Sigmoid colon (tissue), 7 donors: ENCODE data around the gene ARSD. TPM values are rescaled to one million over a fixed set of nuclear protein-coding genes. Genes with fewer than 3 reads are reported as not detected.
"Not testable (repeated sequence)": the region's sequence is repeated elsewhere in the genome, so short reads cannot be mapped to it uniquely, and the experiment has no call there.

ENCODE experiments used
- DNase-seq: peaks from one replicate; pipeline ENCODE4 v3.0.0-alpha.2; 2019
- H3K27ac ChIP-seq, 4 donors: fragments of 200-600 bp; sonication (generic); one replicate each; pipeline ENCODE4 v1.5.1; 2016 to 2019; ENCODE audit warnings: mild to moderate bottlenecking in 1 of 4
- H3K27me3 ChIP-seq, 3 donors: fragments of 200-600 bp; sonication (generic); one replicate each; pipeline ENCODE4 v1.5.1; 2019; ENCODE audit warnings: mild to moderate bottlenecking in 1 of 3
- H3K36me3 ChIP-seq, 4 donors: fragments of 200-600 bp; sonication (generic); one replicate each; pipeline ENCODE4 v1.5.1; 2016 to 2019
- H3K4me1 ChIP-seq, 4 donors: fragments of 200-600 bp; sonication (generic); one replicate each; pipeline ENCODE4 v1.5.1; 2017 to 2019
- H3K4me3 ChIP-seq, 4 donors: fragments of 200-600 bp; sonication (generic); one replicate each; pipeline ENCODE4 v1.5.1; 2017 to 2019; ENCODE audit warnings: mild to moderate bottlenecking in 2 of 4, moderate library complexity in 1 of 4
- H3K9me3 ChIP-seq, 4 donors: fragments of 200-600 bp in 3 of 4; sonication (generic) in 3 of 4; one replicate each; pipeline versions ENCODE4 v1.5.1 to v1.6.1; 2013 to 2019
- CTCF ChIP-seq, 4 experiments: fragments of 450-650 bp in 3 of 4; fragments of 200-600 bp in 1 of 4; IDR thresholded peaks; one replicate each; pipeline ENCODE4 v1.5.1; 2016 to 2019; ENCODE audit warnings: antibody characterized with exemption in 4 of 4, mild to moderate bottlenecking in 3 of 4, moderate library complexity in 2 of 4
- EP300 ChIP-seq, 4 donors: sonication (generic); formaldehyde crosslinking; IDR thresholded peaks; one replicate each; pipeline ENCODE4 v1.6.1; 2017; ENCODE audit warnings: antibody characterized with exemption in 4 of 4
- POLR2A ChIP-seq, 2 donors: fragments of 450-650 bp; IDR thresholded peaks; one replicate each; pipeline ENCODE4 v1.6.1; 2016; ENCODE audit warnings: antibody characterized with exemption in 2 of 2, mild to moderate bottlenecking in 2 of 2, moderate library complexity in 2 of 2
- POLR2AphosphoS5 ChIP-seq, 4 donors: sonication (generic); formaldehyde crosslinking; IDR thresholded peaks; one replicate each; pipeline ENCODE4 v1.6.1; 2017; ENCODE audit warnings: antibody characterized with exemption in 4 of 4
- WGBS, 2 donors: extraction: QIAGEN DNeasy Blood & Tissue Kit; methylation state at CpG; one replicate each; pipeline ENCODE4 v1.1.7; 2013; 5-methylcytosine and 5-hydroxymethylcytosine counted together
- intact Hi-C: fragments of 100-400 bp; cut with DNase I; formaldehyde crosslinking; loops from one replicate; pipeline ENCODE4 v1.15.1; 2023
- polyA plus RNA-seq, 3 donors: library from polyadenylated mRNA; stranded (reverse); fragments of 200-250 nt; gene quantifications; one replicate each; pipeline ENCODE4 v1.2.3, GENCODE V29; 2013
- total RNA-seq, 4 donors: library from RNA; depleted of rRNA; stranded (reverse); fragments of >200 nt; gene quantifications; one replicate each; pipeline ENCODE4 v1.1.0, GENCODE V29; 2016
- donor health status: healthy with polysubstance abuse.
- donor health status: Bipolar disorder and iron deficiency.
- donor health status: healthy.

The ARSD gene
- total and polyA plus RNA-seq, 7 donors = 4.2 to 14.4 (median 10.0) TPM

DNA sequence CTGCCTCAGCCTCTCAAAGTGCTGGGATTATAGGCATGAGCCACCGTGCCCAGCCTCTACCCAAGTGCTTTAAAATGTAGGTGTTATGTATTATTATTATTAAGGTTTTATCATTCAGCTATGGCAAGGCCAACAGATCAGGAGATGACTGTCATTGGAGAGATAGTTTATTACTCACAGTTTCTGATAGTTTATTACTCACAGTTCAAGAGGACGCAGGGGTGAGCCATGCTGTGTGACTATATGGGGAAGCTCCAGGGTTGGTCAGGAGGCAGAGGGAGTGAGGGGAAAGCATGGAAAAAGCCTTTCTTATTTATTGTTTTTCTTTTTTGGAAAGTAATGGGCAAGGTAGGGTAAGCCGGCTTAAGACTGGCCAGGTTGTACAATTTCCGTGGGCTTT lies 25.4 kb upstream of the ARSD start:
- no peak overlapping the region for H3K4me3 ChIP-seq
- intact Hi-C loops = no loop called here
- 89 to 95% methylated on average over 4 of the region's 4 CpGs for WGBS, 2 donors
- H3K27ac ChIP-seq = no peak overlapping the region
- no peaks in the 10 kb centered on the region for H3K36me3 ChIP-seq
- H3K27me3 ChIP-seq = no peaks in the 10 kb centered on the region
- TF ChIP-seq EP300 (IDR thresholded peaks at IDR 0.05) = no peak
- no peak for TF ChIP-seq POLR2A (IDR thresholded peaks at IDR 0.05)
- no peak for TF ChIP-seq POLR2AphosphoS5 (IDR thresholded peaks at IDR 0.05)
- TF ChIP-seq CTCF (IDR thresholded peaks at IDR 0.05) = no peak
- no peak for DNase-seq
- no peaks in the 10 kb centered on the region for H3K9me3 ChIP-seq
- H3K4me1 ChIP-seq = no peaks in the 10 kb centered on the region

GRCh38 chrX:2937942-2938341 lies 8.8 kb upstream of the ARSD start:
- H3K4me1 ChIP-seq, H3K4me3 ChIP-seq, H3K27me3 ChIP-seq, H3K27ac ChIP-seq, intact Hi-C loops, DNase-seq, H3K9me3 ChIP-seq, H3K36me3 ChIP-seq: not testable (repeated sequence)
- WGBS, 2 donors = 92 to 97% methylated on average over 20 of the region's 20 CpGs

DNA sequence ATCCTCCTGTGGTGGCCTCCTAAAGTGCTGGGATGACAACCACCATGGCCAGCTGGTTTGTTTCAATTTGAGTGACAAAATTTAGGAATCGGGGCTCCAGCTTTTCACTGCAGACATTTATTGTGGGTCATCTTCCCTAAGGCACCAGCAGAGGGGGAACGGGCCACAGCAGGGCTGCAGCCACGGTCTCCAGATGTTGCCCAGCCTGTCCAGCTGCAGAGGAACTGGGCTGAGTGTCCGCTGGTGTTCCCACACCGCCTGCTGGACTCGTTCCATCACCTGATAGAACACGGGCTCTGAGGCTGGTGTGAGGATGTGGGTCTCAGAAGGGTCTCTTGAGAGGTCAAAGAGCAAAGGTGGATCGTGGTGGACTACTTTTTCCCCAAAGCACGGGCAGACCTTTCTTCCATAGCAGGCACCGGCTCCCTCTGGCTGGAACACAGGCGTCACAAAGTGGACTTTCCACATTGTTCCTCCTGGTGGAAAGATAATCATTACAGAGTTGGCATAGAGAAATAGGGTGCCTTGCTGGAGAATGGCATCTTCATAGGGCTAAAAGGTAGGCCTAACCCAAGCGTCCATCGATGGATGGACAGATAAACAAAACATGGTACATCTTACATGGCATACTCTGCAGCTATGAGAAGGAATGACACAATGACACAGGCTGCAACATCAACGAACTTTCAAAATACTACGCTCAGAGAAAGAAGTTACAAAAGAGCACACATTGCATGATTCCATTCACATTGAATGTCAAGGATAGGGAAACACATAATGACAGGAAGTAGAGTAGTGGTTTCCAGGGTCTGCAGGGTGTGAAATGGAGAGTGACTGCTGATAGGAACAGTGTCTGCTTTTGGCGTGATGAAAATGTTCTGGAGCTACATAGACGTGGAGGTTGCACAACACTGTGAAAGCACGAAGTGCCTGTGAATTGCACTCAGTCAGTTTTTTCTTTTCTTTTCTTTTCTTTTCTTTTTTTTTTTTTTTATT lies 5.9 kb upstream of the ARSD start:
- Histone ChIP-seq H3K4me3 (no peak overlapping the region), H3K36me3 (no peaks in the 10 kb centered on the region), H3K27me3 (no peaks in the 10 kb centered on the region), H3K27ac (no peak overlapping the region), H3K9me3 (peaks cover 0 to 8% (median 0%) of the 10 kb centered on the region in 4 donors), H3K4me1 (no peaks in the 10 kb centered on the region)
- TF ChIP-seq EP300 (IDR thresholded peaks at IDR 0.05) (no peak), CTCF (IDR thresholded peaks at IDR 0.05) (no peak), POLR2A (IDR thresholded peaks at IDR 0.05) (no peak), POLR2AphosphoS5 (IDR thresholded peaks at IDR 0.05) (no peak)
- intact Hi-C loops = no loop called here
- WGBS, 2 donors = 84 to 88% methylated on average over 18 of the region's 18 CpGs
- DNase-seq = no peak

GRCh38 chrX:2933125-2933900 lies 4.2 kb upstream of the ARSD start:
- WGBS, 2 donors = 49 to 68% methylated on average over 19 of the region's 19 CpGs
- intact Hi-C loops = no loop called here
- Histone ChIP-seq H3K9me3 (peaks cover 0 to 8% (median 0%) of the 10 kb centered on the region in 4 donors), H3K36me3 (no peaks in the 10 kb centered on the region), H3K27me3 (no peaks in the 10 kb centered on the region), H3K27ac (no peak overlapping the region), H3K4me1 (peaks cover 0 to 9% (median 0%) of the 10 kb centered on the region in 4 donors), H3K4me3 (no peak overlapping the region)
- TF ChIP-seq POLR2AphosphoS5 (IDR thresholded peaks at IDR 0.05) = no peak
- TF ChIP-seq EP300 (IDR thresholded peaks at IDR 0.05) = no peak
- TF ChIP-seq CTCF (IDR thresholded peaks at IDR 0.05) = no peak
- TF ChIP-seq POLR2A (IDR thresholded peaks at IDR 0.05) = no peak
- no peak for DNase-seq

DNA sequence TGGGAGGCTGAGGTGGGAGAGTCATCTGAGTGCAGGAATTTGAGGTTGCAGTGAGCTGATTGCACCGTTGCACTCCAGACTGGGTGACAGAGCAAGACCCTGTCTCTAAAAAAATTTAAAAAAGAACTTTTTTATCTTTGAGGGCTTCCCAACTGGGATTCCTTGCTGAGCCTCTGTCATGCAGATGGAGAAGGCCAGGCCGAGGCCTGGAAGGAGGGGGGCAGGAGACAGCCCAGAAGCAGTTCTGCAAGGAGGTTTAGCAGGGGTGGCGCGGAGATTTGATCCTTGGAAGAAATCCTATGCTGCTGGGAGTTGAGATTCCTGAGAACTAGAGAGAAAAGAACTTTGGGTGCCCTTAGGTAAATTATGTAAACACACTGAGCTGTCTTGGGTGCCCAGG lies 2.5 kb upstream of the ARSD start:
- DNase-seq = no peak
- Histone ChIP-seq H3K27me3 (no peaks in the 10 kb centered on the region), H3K27ac (no peak overlapping the region), H3K9me3 (peaks cover 0 to 8% (median 0%) of the 10 kb centered on the region in 4 donors), H3K36me3 (no peaks in the 10 kb centered on the region), H3K4me1 (peaks cover 0 to 9% (median 0%) of the 10 kb centered on the region in 4 donors), H3K4me3 (no peak overlapping the region)
- intact Hi-C loops = no loop called here
- WGBS, 2 donors = 91 to 98% methylated on average over 4 of the region's 4 CpGs
- TF ChIP-seq EP300 (IDR thresholded peaks at IDR 0.05) (no peak), POLR2A (IDR thresholded peaks at IDR 0.05) (no peak), POLR2AphosphoS5 (IDR thresholded peaks at IDR 0.05) (no peak), CTCF (IDR thresholded peaks at IDR 0.05) (no peak)
